Stromal cell of bone marrow (primary cell): ENCODE results near the gene ORAI2.
"Not testable (repeated sequence)": the region's sequence is repeated elsewhere in the genome, so short reads cannot be mapped to it uniquely, and the experiment has no call there.

Experiments used
- DNase-seq: peaks from one replicate; pipeline ENCODE4 v3.0.0-alpha.2; 2012; ENCODE audit warnings: low read depth

Gene ORAI2

GRCh38 chr7:102469351-102469971 is 36.1 kb downstream of the ORAI2 start:
- no peak for DNase-seq

- DNase-seq = no peak
These were observed 36.8 kb downstream of the ORAI2 start for GRCh38 chr7:102469972-102470825.

GRCh38 chr7:102471791-102472125 is 38.4 kb downstream of the ORAI2 start:
- no peak for DNase-seq

- DNase-seq = no peak
These were observed 39.0 kb downstream of the ORAI2 start for GRCh38 chr7:102472126-102473041.

GRCh38 chr7:102473271-102473991 is 40.1 kb downstream of the ORAI2 start:
- no peak for DNase-seq

- not testable (repeated sequence) for DNase-seq
These were observed 40.7 kb downstream of the ORAI2 start for GRCh38 chr7:102474116-102474515.

GRCh38 chr7:102474736-102475435 is 41.5 kb downstream of the ORAI2 start:
- not testable (repeated sequence) for DNase-seq

- peak; percentile 34 for DNase-seq
These were observed 45.2 kb downstream of the ORAI2 start, which contains the start of gene POLR2J for GRCh38 chr7:102478314-102479208. Gene POLR2J (minus strand): TSS chr7:102478922. CDS start chr7:102478860, 62 bp downstream.

GRCh38 chr7:102479209-102479584 is 45.8 kb downstream of the ORAI2 start:
- DNase-seq = not testable (repeated sequence)

- not testable (repeated sequence) for DNase-seq
These were observed 46.7 kb downstream of the ORAI2 start for GRCh38 chr7:102479982-102480637.

- not testable (repeated sequence) for DNase-seq
These were observed 48.6 kb downstream of the ORAI2 start for GRCh38 chr7:102481962-102482361.

GRCh38 chr7:102484317-102484716 is 50.9 kb downstream of the ORAI2 start:
- DNase-seq = not testable (repeated sequence)

- not testable (repeated sequence) for DNase-seq
These were observed 57.2 kb downstream of the ORAI2 start for GRCh38 chr7:102490529-102491075.

GRCh38 chr7:102493220-102493935 is 60.0 kb downstream of the ORAI2 start:
- not testable (repeated sequence) for DNase-seq

GRCh38 chr7:102494026-102494425 is 60.7 kb downstream of the ORAI2 start:
- DNase-seq = not testable (repeated sequence)

GRCh38 chr7:102494473-102495149 is 61.2 kb downstream of the ORAI2 start:
- not testable (repeated sequence) for DNase-seq

GRCh38 chr7:102496861-102497260 is 63.5 kb downstream of the ORAI2 start:
- DNase-seq = not testable (repeated sequence)

- not testable (repeated sequence) for DNase-seq
These were observed 63.9 kb downstream of the ORAI2 start for GRCh38 chr7:102497308-102497707.
